Measurements from ENCODE around the gene SPOPL.

The SPOPL gene

DNA sequence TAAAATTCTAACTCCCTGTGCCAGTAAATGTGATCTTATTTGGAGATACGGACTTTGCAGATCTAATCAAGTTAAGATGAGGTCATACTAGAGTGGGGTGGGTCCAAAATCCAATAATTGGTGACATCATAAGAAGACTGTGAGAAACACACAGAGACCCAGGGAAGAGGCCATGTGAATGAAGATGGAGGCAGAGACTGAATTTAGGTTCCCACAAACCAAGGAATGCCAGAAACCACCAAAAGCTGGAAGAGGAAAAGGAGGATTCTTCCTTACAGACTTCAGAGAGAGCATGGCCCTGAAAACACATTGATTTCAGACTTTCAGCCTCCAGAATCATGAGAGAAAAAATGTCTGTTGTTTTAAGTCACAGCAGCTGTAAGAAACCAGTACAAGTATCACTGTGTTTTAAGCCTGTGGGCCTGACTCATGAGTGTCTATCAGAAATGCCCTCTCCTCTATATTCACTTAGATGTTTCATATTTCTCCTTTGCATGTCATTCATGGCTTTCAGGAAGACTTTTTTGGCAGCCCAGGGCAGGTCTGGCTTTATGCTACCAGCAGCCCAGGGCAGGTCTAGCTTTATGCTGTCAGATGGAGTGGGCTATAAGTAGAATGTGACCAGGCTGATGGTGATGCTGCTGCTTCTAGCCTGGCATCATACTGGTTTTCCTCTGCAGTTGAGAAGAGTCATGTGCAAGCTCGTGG, 100.0 kb downstream of the SPOPL start:
- Histone ChIP-seq H3K79me2 (ENCODE audit: low read length) (no peaks in the 10 kb centered on the region), H3F3A (ENCODE audit: insufficient read depth, low read length) (no peaks in the 10 kb centered on the region), H3K4me2 (ENCODE audit: low read depth, low read length) (no peak overlapping the region), H3K9me3 (replicated peaks; ENCODE audit: insufficient read depth, low read length) (no peaks in the 10 kb centered on the region), H3K27me3 (replicated peaks; ENCODE audit: insufficient read depth, low read length) (no peaks in the 10 kb centered on the region), H3K9me2 (replicated peaks; ENCODE audit: insufficient read depth, low read length) (no peaks in the 10 kb centered on the region), H2AFZ (ENCODE audit: low read length) (no peak overlapping the region), H3K9ac (ENCODE audit: low read length) (no peak overlapping the region), H3K36me3 (replicated peaks; ENCODE audit: insufficient read depth, low read length) (no peaks in the 10 kb centered on the region), H3K4me3 (ENCODE audit: low read length) (no peak overlapping the region), H3K27ac (ENCODE audit: low read length) (no peak overlapping the region), H3K4me1 (ENCODE audit: low read length) (no peaks in the 10 kb centered on the region), H4K20me1 (ENCODE audit: insufficient read depth, low read length) (no peaks in the 10 kb centered on the region)
- DNase-seq: no peak
- TF ChIP-seq EZH2 (optimal IDR thresholded peaks at IDR 0.05; ENCODE audit: low read depth, low read length) (no peak), EZH2phosphoT487 (IDR thresholded peaks at IDR 0.05; ENCODE audit: low read length) (no peak)
- TF ChIP-seq, protein P1, sequence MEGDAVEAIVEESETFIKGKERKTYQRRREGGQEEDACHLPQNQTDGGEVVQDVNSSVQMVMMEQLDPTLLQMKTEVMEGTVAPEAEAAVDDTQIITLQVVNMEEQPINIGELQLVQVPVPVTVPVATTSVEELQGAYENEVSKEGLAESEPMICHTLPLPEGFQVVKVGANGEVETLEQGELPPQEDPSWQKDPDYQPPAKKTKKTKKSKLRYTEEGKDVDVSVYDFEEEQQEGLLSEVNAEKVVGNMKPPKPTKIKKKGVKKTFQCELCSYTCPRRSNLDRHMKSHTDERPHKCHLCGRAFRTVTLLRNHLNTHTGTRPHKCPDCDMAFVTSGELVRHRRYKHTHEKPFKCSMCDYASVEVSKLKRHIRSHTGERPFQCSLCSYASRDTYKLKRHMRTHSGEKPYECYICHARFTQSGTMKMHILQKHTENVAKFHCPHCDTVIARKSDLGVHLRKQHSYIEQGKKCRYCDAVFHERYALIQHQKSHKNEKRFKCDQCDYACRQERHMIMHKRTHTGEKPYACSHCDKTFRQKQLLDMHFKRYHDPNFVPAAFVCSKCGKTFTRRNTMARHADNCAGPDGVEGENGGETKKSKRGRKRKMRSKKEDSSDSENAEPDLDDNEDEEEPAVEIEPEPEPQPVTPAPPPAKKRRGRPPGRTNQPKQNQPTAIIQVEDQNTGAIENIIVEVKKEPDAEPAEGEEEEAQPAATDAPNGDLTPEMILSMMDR (IDR thresholded peaks at IDR 0.05; ENCODE audit: low read length): no peak

GRCh38 chr2:138602166-138602460, 100.5 kb downstream of the SPOPL start:
- H3K27me3 ChIP-seq (replicated peaks; ENCODE audit: insufficient read depth, low read length): no peaks in the 10 kb centered on the region
- no peaks in the 10 kb centered on the region for H3K9me3 ChIP-seq (replicated peaks; ENCODE audit: insufficient read depth, low read length)
- no peak overlapping the region for H3K27ac ChIP-seq (ENCODE audit: low read length)
- TF ChIP-seq EZH2 (optimal IDR thresholded peaks at IDR 0.05; ENCODE audit: low read depth, low read length) (no peak), EZH2phosphoT487 (IDR thresholded peaks at IDR 0.05; ENCODE audit: low read length) (no peak)
- TF ChIP-seq, protein P1 (IDR thresholded peaks at IDR 0.05; ENCODE audit: low read length): no peak
- H3F3A ChIP-seq (ENCODE audit: insufficient read depth, low read length): no peaks in the 10 kb centered on the region
- no peak overlapping the region for H3K4me2 ChIP-seq (ENCODE audit: low read depth, low read length)
- H3K9ac ChIP-seq (ENCODE audit: low read length): no peak overlapping the region
- no peaks in the 10 kb centered on the region for H3K9me2 ChIP-seq (replicated peaks; ENCODE audit: insufficient read depth, low read length)
- H3K4me1 ChIP-seq (ENCODE audit: low read length): no peaks in the 10 kb centered on the region
- H3K79me2 ChIP-seq (ENCODE audit: low read length): no peaks in the 10 kb centered on the region
- H4K20me1 ChIP-seq (ENCODE audit: insufficient read depth, low read length): no peaks in the 10 kb centered on the region
- no peak overlapping the region for H2AFZ ChIP-seq (ENCODE audit: low read length)
- H3K36me3 ChIP-seq (replicated peaks; ENCODE audit: insufficient read depth, low read length): no peaks in the 10 kb centered on the region
- H3K4me3 ChIP-seq (ENCODE audit: low read length): no peak overlapping the region
- DNase-seq: no peak

GRCh38 chr2:138607746-138608145, 106.2 kb downstream of the SPOPL start:
- no peaks in the 10 kb centered on the region for H3K27me3 ChIP-seq (replicated peaks; ENCODE audit: insufficient read depth, low read length)
- no peaks in the 10 kb centered on the region for H3K4me1 ChIP-seq (ENCODE audit: low read length)
- H3K27ac ChIP-seq (ENCODE audit: low read length): no peak overlapping the region
- no peak overlapping the region for H3K4me2 ChIP-seq (ENCODE audit: low read depth, low read length)
- H3F3A ChIP-seq (ENCODE audit: insufficient read depth, low read length): no peaks in the 10 kb centered on the region
- no peak overlapping the region for H3K9ac ChIP-seq (ENCODE audit: low read length)
- no peaks in the 10 kb centered on the region for H4K20me1 ChIP-seq (ENCODE audit: insufficient read depth, low read length)
- no peaks in the 10 kb centered on the region for H3K36me3 ChIP-seq (replicated peaks; ENCODE audit: insufficient read depth, low read length)
- no peaks in the 10 kb centered on the region for H3K79me2 ChIP-seq (ENCODE audit: low read length)
- no peaks in the 10 kb centered on the region for H3K9me2 ChIP-seq (replicated peaks; ENCODE audit: insufficient read depth, low read length)
- TF ChIP-seq EZH2 (optimal IDR thresholded peaks at IDR 0.05; ENCODE audit: low read depth, low read length): no peak
- TF ChIP-seq EZH2phosphoT487 (IDR thresholded peaks at IDR 0.05; ENCODE audit: low read length): no peak
- TF ChIP-seq, protein P1 (IDR thresholded peaks at IDR 0.05; ENCODE audit: low read length): no peak
- no peak overlapping the region for H2AFZ ChIP-seq (ENCODE audit: low read length)
- H3K9me3 ChIP-seq (replicated peaks; ENCODE audit: insufficient read depth, low read length): no peaks in the 10 kb centered on the region
- no peak overlapping the region for H3K4me3 ChIP-seq (ENCODE audit: low read length)
- no peak for DNase-seq
